Measurements from ENCODE around the gene LIG1.

The LIG1 gene

GRCh38 chr19:48127561-48127960 lies 42.6 kb downstream of the LIG1 start:
- TF ChIP-seq TARDBP (IDR thresholded peaks at IDR 0.05) (no peak), SP1 (IDR thresholded peaks at IDR 0.05) (no peak)
- no peak for DNase-seq (ENCODE audit: extremely low spot score)
- ChIA-PET CTCF (no interaction called here), POLR2A (no interaction called here)

- TF ChIP-seq CTBP1 (IDR thresholded peaks at IDR 0.05; ENCODE audit: borderline replicate concordance) (no peak), FOXA1 (IDR thresholded peaks at IDR 0.05) (no peak), ELF4 (IDR thresholded peaks at IDR 0.05) (no peak), ZNF384 (IDR thresholded peaks at IDR 0.05) (no peak)
- POLR2A ChIA-PET, result interaction anchor here (2.9 kb wide), 1 partner anchor 14 kb away, joined by 9 read pairs; the partner anchor contains the start of gene PLA2G4C
- DNase-seq (ENCODE audit: extremely low spot score), result no peak
- CTCF ChIA-PET, result interaction anchor here (0.6 kb wide), 1 partner anchor 33 kb away, joined by 6 read pairs; no protein-coding TSS in a partner anchor
These were observed 46.1 kb downstream of the LIG1 start for GRCh38 chr19:48123907-48124651.

GRCh38 chr19:48122421-48122820 lies 47.7 kb downstream of the LIG1 start:
- ChIA-PET POLR2A (interaction anchor here (1.2 to 2.9 kb wide), 2 partner anchors 11 to 12 kb away, joined by 3 to 9 read pairs; partner anchors contain the start of gene PLA2G4C), CTCF (interaction anchor here (0.7 kb wide), 1 partner anchor 138 kb away, joined by 3 read pairs; no protein-coding TSS in a partner anchor)

GRCh38 chr19:48121909-48122371 lies 48.2 kb downstream of the LIG1 start:
- CTCF ChIA-PET, result interaction anchor here (0.7 kb wide), 1 partner anchor 138 kb away, joined by 3 read pairs; no protein-coding TSS in a partner anchor
- no peak for TF ChIP-seq CTBP1 (IDR thresholded peaks at IDR 0.05; ENCODE audit: borderline replicate concordance)
- TF ChIP-seq FOXA1 (IDR thresholded peaks at IDR 0.05), result no peak
- no peak for TF ChIP-seq ZNF384 (IDR thresholded peaks at IDR 0.05)
- TF ChIP-seq L3MBTL2 (conservative IDR thresholded peaks at IDR 0.05), result no peak
- TF ChIP-seq FOXM1 (IDR thresholded peaks at IDR 0.05; ENCODE audit: borderline replicate concordance), result no peak
- no peak for TF ChIP-seq NFRKB (IDR thresholded peaks at IDR 0.05)
- TF ChIP-seq ELF4 (IDR thresholded peaks at IDR 0.05), result no peak
- TF ChIP-seq ARNT (IDR thresholded peaks at IDR 0.05), result no peak
- no peak for TF ChIP-seq FOXK2 (IDR thresholded peaks at IDR 0.05)
- no peak for TF ChIP-seq HDGF (IDR thresholded peaks at IDR 0.05; ENCODE audit: borderline replicate concordance)
- TF ChIP-seq SP1 (IDR thresholded peaks at IDR 0.05), result no peak
- TF ChIP-seq BHLHE40 (IDR thresholded peaks at IDR 0.05; ENCODE audit: borderline replicate concordance), result no peak
- TF ChIP-seq PKNOX1 (IDR thresholded peaks at IDR 0.05), result no peak
- TF ChIP-seq LEF1 (IDR thresholded peaks at IDR 0.05; ENCODE audit: borderline replicate concordance), result no peak
- no peak for TF ChIP-seq TARDBP (IDR thresholded peaks at IDR 0.05)
- no peak for TF ChIP-seq SUZ12 (IDR thresholded peaks at IDR 0.05)
- POLR2A ChIA-PET, result interaction anchor here (1.2 to 2.9 kb wide), 2 partner anchors 10 to 12 kb away, joined by 3 to 9 read pairs; partner anchors contain the start of gene PLA2G4C
- no peak for DNase-seq (ENCODE audit: extremely low spot score)

More at GRCh38 chr19:48122421-48122820, 47.7 kb downstream of the LIG1 start:
- no peak for TF ChIP-seq ZNF384 (IDR thresholded peaks at IDR 0.05)
- no peak for TF ChIP-seq HDGF (IDR thresholded peaks at IDR 0.05; ENCODE audit: borderline replicate concordance)
- no peak for TF ChIP-seq SP1 (IDR thresholded peaks at IDR 0.05)
- TF ChIP-seq CTBP1 (IDR thresholded peaks at IDR 0.05; ENCODE audit: borderline replicate concordance), result no peak
- no peak for TF ChIP-seq L3MBTL2 (conservative IDR thresholded peaks at IDR 0.05)
- TF ChIP-seq FOXK2 (IDR thresholded peaks at IDR 0.05), result no peak
- no peak for TF ChIP-seq LEF1 (IDR thresholded peaks at IDR 0.05; ENCODE audit: borderline replicate concordance)
- TF ChIP-seq NFRKB (IDR thresholded peaks at IDR 0.05), result no peak
- DNase-seq (ENCODE audit: extremely low spot score), result no peak

- ChIA-PET CTCF (no interaction called here), POLR2A (no interaction called here)
- no peak for DNase-seq (ENCODE audit: extremely low spot score)
- no peak for TF ChIP-seq NFRKB (IDR thresholded peaks at IDR 0.05)
- TF ChIP-seq SUZ12 (IDR thresholded peaks at IDR 0.05), result no peak
- TF ChIP-seq CTBP1 (IDR thresholded peaks at IDR 0.05; ENCODE audit: borderline replicate concordance), result no peak
- no peak for TF ChIP-seq TARDBP (IDR thresholded peaks at IDR 0.05)
- TF ChIP-seq LEF1 (IDR thresholded peaks at IDR 0.05; ENCODE audit: borderline replicate concordance), result no peak
- no peak for TF ChIP-seq FOXK2 (IDR thresholded peaks at IDR 0.05)
- TF ChIP-seq SP1 (IDR thresholded peaks at IDR 0.05), result no peak
- TF ChIP-seq L3MBTL2 (conservative IDR thresholded peaks at IDR 0.05), result no peak
- TF ChIP-seq BHLHE40 (IDR thresholded peaks at IDR 0.05; ENCODE audit: borderline replicate concordance), result no peak
- TF ChIP-seq ZNF384 (IDR thresholded peaks at IDR 0.05), result no peak
- TF ChIP-seq ELF4 (IDR thresholded peaks at IDR 0.05), result no peak
- no peak for TF ChIP-seq FOXA1 (IDR thresholded peaks at IDR 0.05)
- no peak for TF ChIP-seq ARNT (IDR thresholded peaks at IDR 0.05)
- TF ChIP-seq FOXM1 (IDR thresholded peaks at IDR 0.05; ENCODE audit: borderline replicate concordance), result no peak
- TF ChIP-seq HDGF (IDR thresholded peaks at IDR 0.05; ENCODE audit: borderline replicate concordance), result no peak
- TF ChIP-seq PKNOX1 (IDR thresholded peaks at IDR 0.05), result no peak
These were observed 49.1 kb downstream of the LIG1 start for GRCh38 chr19:48121066-48121465.

GRCh38 chr19:48120505-48120904 lies 49.6 kb downstream of the LIG1 start:
- no peak for TF ChIP-seq TARDBP (IDR thresholded peaks at IDR 0.05)
- no peak for TF ChIP-seq NFRKB (IDR thresholded peaks at IDR 0.05)
- no peak for TF ChIP-seq SUZ12 (IDR thresholded peaks at IDR 0.05)
- TF ChIP-seq ARNT (IDR thresholded peaks at IDR 0.05), result no peak
- no peak for TF ChIP-seq ELF4 (IDR thresholded peaks at IDR 0.05)
- no peak for TF ChIP-seq FOXM1 (IDR thresholded peaks at IDR 0.05; ENCODE audit: borderline replicate concordance)
- no peak for TF ChIP-seq FOXK2 (IDR thresholded peaks at IDR 0.05)
- TF ChIP-seq BHLHE40 (IDR thresholded peaks at IDR 0.05; ENCODE audit: borderline replicate concordance), result no peak
- no peak for TF ChIP-seq FOXA1 (IDR thresholded peaks at IDR 0.05)
- TF ChIP-seq SP1 (IDR thresholded peaks at IDR 0.05), result no peak
- no peak for TF ChIP-seq HDGF (IDR thresholded peaks at IDR 0.05; ENCODE audit: borderline replicate concordance)
- TF ChIP-seq ZNF384 (IDR thresholded peaks at IDR 0.05), result no peak
- no peak for TF ChIP-seq CTBP1 (IDR thresholded peaks at IDR 0.05; ENCODE audit: borderline replicate concordance)
- TF ChIP-seq LEF1 (IDR thresholded peaks at IDR 0.05; ENCODE audit: borderline replicate concordance), result no peak
- TF ChIP-seq PKNOX1 (IDR thresholded peaks at IDR 0.05), result no peak
- ChIA-PET POLR2A (interaction anchor here (1.1 kb wide), 1 partner anchor 10 kb away, joined by 5 read pairs; the partner anchor contains the start of gene PLA2G4C), CTCF (no interaction called here)
- no peak for DNase-seq (ENCODE audit: extremely low spot score)

Data from HEK293T (cell line).